Activated naive CD4-positive, alpha-beta T cell treated with anti-CD3 and anti-CD28 coated beads, Interleukin-2, amount 50 U/mL, for 24 hours (primary cell): Measurements from ENCODE around the gene ACBD6.

Source experiments
- H3K27ac Mint-ChIP-seq: one replicate; pipeline ENCODE4 v1.8.0; 2021; ENCODE audit warnings: mild to moderate bottlenecking, mixed read lengths
- H3K27me3 Mint-ChIP-seq: one replicate; pipeline ENCODE4 v1.8.0; 2021; ENCODE audit warnings: mixed read lengths
- H3K36me3 Mint-ChIP-seq: one replicate; pipeline ENCODE4 v1.8.0; 2021; ENCODE audit warnings: mixed read lengths
- H3K4me1 Mint-ChIP-seq: one replicate; pipeline ENCODE4 v1.8.0; 2021; ENCODE audit warnings: mixed read lengths
- H3K4me3 Mint-ChIP-seq: one replicate; pipeline ENCODE4 v1.8.0; 2021; ENCODE audit warnings: mild to moderate bottlenecking, mixed read lengths
- H3K9me3 Mint-ChIP-seq: one replicate; pipeline ENCODE4 v1.8.0; 2021; ENCODE audit warnings: mixed read lengths

Gene ACBD6

GRCh38 chr1:180291004-180291403 lies 211.4 kb downstream of the ACBD6 start:
- no peaks in the 10 kb centered on the region for H3K9me3 Mint-ChIP-seq
- no peak overlapping the region for H3K4me3 Mint-ChIP-seq
- H3K27ac Mint-ChIP-seq = peak overlapping the region; percentile 43
- no peaks in the 10 kb centered on the region for H3K27me3 Mint-ChIP-seq
- peaks cover 42% of the 10 kb centered on the region for H3K4me1 Mint-ChIP-seq
- H3K36me3 Mint-ChIP-seq = peaks cover 23% of the 10 kb centered on the region

- no peaks in the 10 kb centered on the region for H3K9me3 Mint-ChIP-seq
- peaks cover 20% of the 10 kb centered on the region for H3K36me3 Mint-ChIP-seq
- H3K27ac Mint-ChIP-seq = peak overlapping the region; percentile 43
- no peak overlapping the region for H3K4me3 Mint-ChIP-seq
- H3K4me1 Mint-ChIP-seq = peaks cover 38% of the 10 kb centered on the region
- no peaks in the 10 kb centered on the region for H3K27me3 Mint-ChIP-seq
Measured at GRCh38 chr1:180290265-180291001, 211.9 kb downstream of the ACBD6 start.

GRCh38 chr1:180288940-180289339 lies 213.4 kb downstream of the ACBD6 start:
- Mint-ChIP-seq H3K27me3 (no peaks in the 10 kb centered on the region), H3K4me3 (no peak overlapping the region), H3K27ac (peak overlapping the region; percentile 15), H3K9me3 (no peaks in the 10 kb centered on the region), H3K4me1 (peaks cover 38% of the 10 kb centered on the region), H3K36me3 (peaks cover 17% of the 10 kb centered on the region)

- H3K9me3 Mint-ChIP-seq = no peaks in the 10 kb centered on the region
- no peak overlapping the region for H3K4me3 Mint-ChIP-seq
- peaks cover 22% of the 10 kb centered on the region for H3K36me3 Mint-ChIP-seq
- H3K27me3 Mint-ChIP-seq = no peaks in the 10 kb centered on the region
- peaks cover 38% of the 10 kb centered on the region for H3K4me1 Mint-ChIP-seq
- H3K27ac Mint-ChIP-seq = no peak overlapping the region
Measured at GRCh38 chr1:180287988-180288705, 214.2 kb downstream of the ACBD6 start.

- H3K27me3 Mint-ChIP-seq = no peaks in the 10 kb centered on the region
- peaks cover 33% of the 10 kb centered on the region for H3K4me1 Mint-ChIP-seq
- H3K9me3 Mint-ChIP-seq = no peaks in the 10 kb centered on the region
Measured at GRCh38 chr1:180286417-180286816, 216.0 kb downstream of the ACBD6 start.

GRCh38 chr1:180283098-180283497 lies 219.3 kb downstream of the ACBD6 start:
- Mint-ChIP-seq H3K27ac (no peak overlapping the region), H3K27me3 (no peaks in the 10 kb centered on the region), H3K4me3 (no peak overlapping the region), H3K9me3 (no peaks in the 10 kb centered on the region), H3K4me1 (peaks cover 2% of the 10 kb centered on the region), H3K36me3 (peaks cover 27% of the 10 kb centered on the region)

More at GRCh38 chr1:180286417-180286816, 216.0 kb downstream of the ACBD6 start:
- peaks cover 19% of the 10 kb centered on the region for H3K36me3 Mint-ChIP-seq
- no peak overlapping the region for H3K27ac Mint-ChIP-seq
- no peak overlapping the region for H3K4me3 Mint-ChIP-seq

GRCh38 chr1:180282401-180283044 lies 219.9 kb downstream of the ACBD6 start:
- no peaks in the 10 kb centered on the region for H3K9me3 Mint-ChIP-seq
- no peaks in the 10 kb centered on the region for H3K27me3 Mint-ChIP-seq
- peaks cover 25% of the 10 kb centered on the region for H3K36me3 Mint-ChIP-seq
- no peak overlapping the region for H3K27ac Mint-ChIP-seq
- H3K4me3 Mint-ChIP-seq = no peak overlapping the region
- H3K4me1 Mint-ChIP-seq = no peaks in the 10 kb centered on the region

GRCh38 chr1:180281490-180281889 lies 220.9 kb downstream of the ACBD6 start:
- Mint-ChIP-seq H3K36me3 (peaks cover 25% of the 10 kb centered on the region), H3K9me3 (no peaks in the 10 kb centered on the region), H3K27ac (no peak overlapping the region)

GRCh38 chr1:180280617-180281016 lies 221.8 kb downstream of the ACBD6 start:
- Mint-ChIP-seq H3K27ac (no peak overlapping the region), H3K9me3 (no peaks in the 10 kb centered on the region), H3K36me3 (peaks cover 27% of the 10 kb centered on the region), H3K4me3 (no peak overlapping the region), H3K27me3 (no peaks in the 10 kb centered on the region), H3K4me1 (no peaks in the 10 kb centered on the region)

More at GRCh38 chr1:180281490-180281889, 220.9 kb downstream of the ACBD6 start:
- Mint-ChIP-seq H3K4me1 (no peaks in the 10 kb centered on the region), H3K4me3 (no peak overlapping the region), H3K27me3 (no peaks in the 10 kb centered on the region)

GRCh38 chr1:180279651-180280050 lies 222.7 kb downstream of the ACBD6 start:
- Mint-ChIP-seq H3K4me1 (no peaks in the 10 kb centered on the region), H3K9me3 (no peaks in the 10 kb centered on the region), H3K27ac (no peak overlapping the region), H3K27me3 (no peaks in the 10 kb centered on the region), H3K4me3 (no peak overlapping the region), H3K36me3 (peaks cover 29% of the 10 kb centered on the region)

GRCh38 chr1:180278596-180279395 lies 223.6 kb downstream of the ACBD6 start:
- Mint-ChIP-seq H3K27ac (no peak overlapping the region), H3K9me3 (no peaks in the 10 kb centered on the region), H3K4me3 (no peak overlapping the region), H3K27me3 (no peaks in the 10 kb centered on the region), H3K4me1 (no peaks in the 10 kb centered on the region), H3K36me3 (peaks cover 27% of the 10 kb centered on the region)

GRCh38 chr1:180278194-180278515 lies 224.2 kb downstream of the ACBD6 start:
- Mint-ChIP-seq H3K4me1 (no peaks in the 10 kb centered on the region), H3K27ac (no peak overlapping the region), H3K27me3 (no peaks in the 10 kb centered on the region), H3K9me3 (no peaks in the 10 kb centered on the region), H3K36me3 (peaks cover 24% of the 10 kb centered on the region), H3K4me3 (no peak overlapping the region)

GRCh38 chr1:180277476-180278193 lies 224.7 kb downstream of the ACBD6 start:
- Mint-ChIP-seq H3K27me3 (no peaks in the 10 kb centered on the region), H3K4me1 (no peaks in the 10 kb centered on the region), H3K36me3 (peaks cover 24% of the 10 kb centered on the region), H3K4me3 (no peak overlapping the region), H3K27ac (no peak overlapping the region), H3K9me3 (no peaks in the 10 kb centered on the region)

- H3K36me3 Mint-ChIP-seq = peaks cover 19% of the 10 kb centered on the region
- H3K27ac Mint-ChIP-seq = no peak overlapping the region
- no peak overlapping the region for H3K4me3 Mint-ChIP-seq
- no peaks in the 10 kb centered on the region for H3K27me3 Mint-ChIP-seq
- H3K4me1 Mint-ChIP-seq = no peaks in the 10 kb centered on the region
- H3K9me3 Mint-ChIP-seq = no peaks in the 10 kb centered on the region
Measured at GRCh38 chr1:180275726-180276125, 226.7 kb downstream of the ACBD6 start.

GRCh38 chr1:180274221-180274620 lies 228.2 kb downstream of the ACBD6 start:
- Mint-ChIP-seq H3K9me3 (no peaks in the 10 kb centered on the region), H3K4me3 (no peak overlapping the region), H3K27me3 (no peaks in the 10 kb centered on the region), H3K36me3 (peaks cover 14% of the 10 kb centered on the region), H3K27ac (no peak overlapping the region), H3K4me1 (no peaks in the 10 kb centered on the region)
